Measurements from ENCODE around the gene RHOG.
A peak's percentile ranks its signal among the peaks of the same experiment; 100 is the strongest.
"Not testable (repeated sequence)": the region's sequence is repeated elsewhere in the genome, so short reads cannot be mapped to it uniquely, and the experiment has no call there.

Gene RHOG

GRCh38 chr11:3808861-3809623 is 31.7 kb downstream of the RHOG start:
- peak in 1 of 14 donors; percentile 19 for DNase-seq

- DNase-seq, result peak in 9 of 14 donors; percentile 9 to 43 (median 29)
Measured at GRCh38 chr11:3807909-3808860, 32.6 kb downstream of the RHOG start, which contains the start of gene PGAP2. Gene PGAP2, plus strand, starts transcription at chr11:3808560. Its CDS starts 2,700 bp downstream, at chr11:3811260.

- DNase-seq, result no peak
Measured at GRCh38 chr11:3803726-3804495, 36.8 kb downstream of the RHOG start.

DNA sequence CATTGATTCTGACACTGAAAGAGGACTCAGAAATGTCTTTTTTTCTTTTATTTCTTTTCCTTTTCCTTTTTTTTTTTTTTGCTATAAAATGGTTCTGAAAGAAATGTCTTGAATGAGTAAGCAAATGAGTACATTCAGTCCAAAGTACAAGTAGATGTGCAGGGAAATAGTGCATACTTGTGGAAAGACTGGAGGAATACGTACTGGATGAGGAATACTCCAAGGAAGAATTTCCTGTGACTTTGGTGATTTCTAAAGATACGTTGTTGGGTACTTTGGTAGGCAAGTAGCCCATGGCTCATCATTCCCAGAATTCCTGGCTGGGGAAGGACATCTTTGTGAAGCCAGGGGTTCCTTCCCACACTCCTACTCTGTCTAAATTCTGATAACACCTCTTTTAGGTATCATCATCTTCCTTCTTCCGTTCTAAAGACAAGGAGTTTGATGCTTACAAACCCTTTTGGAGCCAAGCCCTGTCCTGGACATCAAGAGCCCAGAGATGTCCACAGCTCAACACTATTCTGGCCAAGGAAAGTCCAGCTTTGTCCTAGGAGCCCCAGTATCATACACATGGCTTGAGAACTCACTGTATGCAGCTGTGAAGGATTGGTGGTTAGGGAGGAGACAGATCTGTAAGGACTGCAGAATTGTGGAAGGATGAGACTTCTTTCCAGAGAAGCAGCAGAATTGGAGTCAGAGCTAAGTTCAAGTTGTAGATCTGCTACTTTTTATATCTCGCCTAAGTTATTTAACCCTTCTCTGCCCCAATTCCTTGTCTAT is 38.6 kb downstream of the RHOG start:
- DNase-seq, result no peak

- no peak for DNase-seq
Measured at GRCh38 chr11:3799873-3800272, 40.9 kb downstream of the RHOG start.

- no peak for DNase-seq
Measured at GRCh38 chr11:3799143-3799542, 41.6 kb downstream of the RHOG start.

GRCh38 chr11:3797329-3798090 is 43.2 kb downstream of the RHOG start, which contains the start of gene NUP98:
Gene NUP98, minus strand, starts transcription at chr11:3797554. Its CDS starts 15,437 bp downstream, at chr11:3782117.
- peak; percentile 92 to 100 (median 98) for DNase-seq

GRCh38 chr11:3796801-3797328 is 43.9 kb downstream of the RHOG start:
- DNase-seq, result no peak

DNA sequence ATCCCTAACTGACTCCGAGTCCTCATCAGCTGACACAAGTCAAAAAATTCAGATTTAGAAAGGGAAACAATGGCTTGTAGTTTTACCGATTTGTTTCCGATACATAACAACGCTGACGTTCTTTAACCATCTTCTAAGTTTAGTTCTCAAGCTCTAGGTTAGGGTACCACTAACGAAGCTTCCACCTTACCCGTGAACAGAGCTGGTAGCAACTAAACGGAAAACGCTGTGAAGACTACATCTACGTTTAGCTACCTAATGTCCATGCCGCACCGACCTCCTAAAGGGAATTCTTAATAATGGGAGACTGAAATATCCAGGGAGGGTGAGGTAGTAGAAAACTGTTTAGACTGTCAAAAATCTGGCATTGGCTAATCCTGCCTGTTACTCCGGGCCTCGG is 44.4 kb downstream of the RHOG start:
- DNase-seq, result no peak

DNA sequence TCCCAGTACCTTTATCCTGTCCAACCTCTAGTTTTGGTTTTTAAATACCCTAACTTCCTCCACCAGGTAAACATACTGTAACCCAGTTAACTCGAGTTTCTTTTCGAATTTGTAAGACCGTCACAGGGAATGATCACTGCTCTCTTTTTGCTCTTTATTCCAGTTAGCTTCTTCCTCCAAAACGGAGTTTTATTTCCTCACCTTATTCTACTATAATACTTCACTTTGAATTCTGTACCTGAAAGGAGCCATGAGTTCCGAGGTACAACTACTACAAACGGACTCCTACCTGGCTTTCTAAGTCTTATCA is 44.8 kb downstream of the RHOG start:
- no peak for DNase-seq

GRCh38 chr11:3795131-3796001 is 45.4 kb downstream of the RHOG start:
- no peak for DNase-seq

- DNase-seq, result not testable (repeated sequence)
Measured at GRCh38 chr11:3794387-3794786, 46.4 kb downstream of the RHOG start.

DNA sequence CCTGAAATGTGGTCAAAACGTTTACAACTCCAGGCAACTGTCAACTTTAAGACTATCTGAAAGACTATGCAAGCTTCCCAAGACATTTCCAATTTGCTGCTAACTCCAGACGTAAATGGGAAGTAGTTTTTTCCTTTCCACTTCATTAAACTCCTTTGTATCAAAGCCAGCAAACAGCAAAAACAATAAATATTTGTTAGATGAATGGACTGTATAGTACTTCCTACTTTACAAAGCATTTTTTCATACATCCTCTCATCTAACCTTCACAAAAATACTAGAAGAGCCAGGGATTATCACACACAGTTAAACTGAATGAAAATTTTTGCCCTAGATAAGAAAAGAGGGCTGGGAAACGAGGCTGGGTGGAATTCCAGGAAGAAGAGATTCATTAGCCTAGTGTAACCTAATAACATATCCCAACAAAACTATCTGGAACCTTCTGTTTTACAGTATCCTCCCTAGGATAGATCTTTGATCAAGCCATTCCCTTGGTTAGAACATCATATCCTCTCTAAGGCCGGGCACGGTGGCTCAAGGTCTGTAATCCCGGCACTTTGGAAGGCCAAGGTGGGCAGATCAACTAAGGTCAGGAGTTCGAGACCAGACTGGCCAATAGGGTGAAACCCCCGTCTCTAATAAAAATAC is 53.9 kb downstream of the RHOG start:
- DNase-seq, result no peak

DNA sequence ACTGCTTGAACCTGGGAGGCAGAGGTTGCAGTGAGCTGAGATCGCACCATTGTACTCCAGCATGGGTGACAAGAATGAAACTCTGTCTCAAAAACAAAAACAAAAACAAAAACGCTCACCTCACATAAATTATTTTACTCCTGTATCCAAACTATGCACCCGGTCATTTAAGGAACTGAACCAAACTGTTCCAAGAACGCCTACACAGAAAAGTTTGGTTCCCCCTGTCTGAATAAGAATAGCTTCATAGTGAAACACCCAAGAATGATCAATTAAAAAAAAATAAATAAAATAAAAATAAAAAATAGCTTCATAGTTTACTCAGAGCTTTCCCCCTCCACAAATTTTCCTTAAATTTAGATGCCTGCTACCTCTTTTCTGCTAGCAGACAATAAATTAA is 57.1 kb downstream of the RHOG start:
- no peak for DNase-seq

- no peak for DNase-seq
Measured at GRCh38 chr11:3782963-3783362, 57.8 kb downstream of the RHOG start.

- DNase-seq, result no peak
Measured at GRCh38 chr11:3781423-3781822, 59.3 kb downstream of the RHOG start.

Data from C1 segment of cervical spinal cord (tissue), 14 donors.